Loucy (cell line): Measurements from ENCODE around the gene TNFSF13B.

ENCODE experiments used
- H2AFZ ChIP-seq: fragments of 200-600 bp; sonication (generic); 2 replicates; pipeline ENCODE4 v1.6.0; 2016; ENCODE audit warnings: antibody characterized with exemption, mild to moderate bottlenecking, low read length, moderate library complexity
- H3F3A ChIP-seq: fragments of 200-600 bp; 2 replicates; pipeline ENCODE4 v1.6.0; 2016; ENCODE audit warnings: antibody characterized with exemption, low read depth, mild to moderate bottlenecking
- H3K27me3 ChIP-seq: fragments of 200-600 bp; sonication (generic); 2 replicates; pipeline ENCODE4 v1.6.1; 2014; ENCODE audit warnings: low read length, mild to moderate bottlenecking; ENCODE audit not compliant: insufficient read depth, poor library complexity, severe bottlenecking
- H3K36me3 ChIP-seq: fragments of 200-600 bp; sonication (generic); 2 replicates; pipeline ENCODE4 v1.6.1; 2016; ENCODE audit warnings: low read length; ENCODE audit not compliant: insufficient read depth
- H3K4me1 ChIP-seq: fragments of 200-600 bp; sonication (generic); 2 replicates; pipeline ENCODE4 v1.5.1; 2014; ENCODE audit warnings: low read length, mild to moderate bottlenecking; ENCODE audit not compliant: insufficient read depth, poor library complexity, severe bottlenecking
- H3K4me2 ChIP-seq: fragments of 200-600 bp; sonication (generic); 2 replicates; pipeline ENCODE4 v1.6.0; 2014; ENCODE audit warnings: antibody characterized with exemption, low read length, low read depth, mild to moderate bottlenecking; ENCODE audit not compliant: poor library complexity, severe bottlenecking
- H3K4me3 ChIP-seq: fragments of 200-600 bp; sonication (generic); 2 replicates; pipeline ENCODE4 v1.5.1; 2014; ENCODE audit warnings: low read length, mild to moderate bottlenecking, mixed read lengths; ENCODE audit not compliant: poor library complexity, severe bottlenecking
- H3K79me2 ChIP-seq: fragments of 200-600 bp; sonication (generic); 2 replicates; pipeline ENCODE4 v1.6.1; 2014; ENCODE audit warnings: low read length; ENCODE audit not compliant: insufficient read depth
- H3K9ac ChIP-seq: fragments of 200-600 bp; sonication (generic); 2 replicates; pipeline ENCODE4 v1.6.0; 2014; ENCODE audit warnings: mild to moderate bottlenecking, low read depth, low read length, moderate library complexity; ENCODE audit not compliant: poor library complexity, severe bottlenecking
- H3K9me2 ChIP-seq: fragments of 200-600 bp; sonication (generic); replicated peaks from 2 replicates; pipeline ENCODE4 v1.6.1; 2016; ENCODE audit warnings: low read depth, low read length, mixed read lengths
- H3K9me3 ChIP-seq: fragments of 200-600 bp; sonication (generic); 2 replicates; pipeline ENCODE4 v1.6.1; 2014; ENCODE audit warnings: mild to moderate bottlenecking, antibody characterized with exemption, low read length, low read depth; ENCODE audit not compliant: insufficient read depth
- H4K20me1 ChIP-seq: fragments of 200-600 bp; sonication (generic); 2 replicates; pipeline ENCODE4 v1.6.0; 2014; ENCODE audit warnings: antibody characterized with exemption, low read length, mild to moderate bottlenecking; ENCODE audit not compliant: insufficient read depth, poor library complexity, severe bottlenecking
- CTCF ChIP-seq: fragments of 200-600 bp; sonication (generic); conservative IDR thresholded peaks from 2 replicates; pipeline ENCODE4 v1.5.1; 2014; ENCODE audit warnings: mild to moderate bottlenecking, antibody characterized with exemption, low read length
- EZH2phosphoT487 ChIP-seq: fragments of 200-600 bp; IDR thresholded peaks from 2 replicates; pipeline ENCODE4 v1.6.1; 2018; ENCODE audit warnings: antibody characterized with exemption, mild to moderate bottlenecking, moderate library complexity, borderline replicate concordance

Gene TNFSF13B

GRCh38 chr13:108350579-108350978 is 81.1 kb downstream of the TNFSF13B start:
- TF ChIP-seq EZH2phosphoT487 (no peak), CTCF (no peak)
- Histone ChIP-seq H3K9me2 (no peaks in the 10 kb centered on the region), H3K79me2 (no peaks in the 10 kb centered on the region), H2AFZ (no peak overlapping the region), H3K4me1 (no peaks in the 10 kb centered on the region), H3K9me3 (no peaks in the 10 kb centered on the region), H4K20me1 (no peaks in the 10 kb centered on the region), H3K36me3 (no peaks in the 10 kb centered on the region), H3K27me3 (no peaks in the 10 kb centered on the region), H3K4me2 (no peak overlapping the region), H3K4me3 (no peak overlapping the region), H3F3A (no peaks in the 10 kb centered on the region), H3K9ac (no peak overlapping the region)

- TF ChIP-seq EZH2phosphoT487 (no peak), CTCF (no peak)
- Histone ChIP-seq H3K9me2 (no peaks in the 10 kb centered on the region), H3K4me3 (no peak overlapping the region), H2AFZ (no peak overlapping the region), H3K79me2 (no peaks in the 10 kb centered on the region), H3K36me3 (no peaks in the 10 kb centered on the region), H3K9me3 (no peaks in the 10 kb centered on the region), H4K20me1 (no peaks in the 10 kb centered on the region), H3K4me2 (no peak overlapping the region), H3K27me3 (no peaks in the 10 kb centered on the region), H3K9ac (no peak overlapping the region), H3K4me1 (no peaks in the 10 kb centered on the region), H3F3A (no peaks in the 10 kb centered on the region)
Measured at GRCh38 chr13:108352599-108352998, 83.1 kb downstream of the TNFSF13B start.

GRCh38 chr13:108357228-108357627 is 87.7 kb downstream of the TNFSF13B start:
- no peak overlapping the region for H2AFZ ChIP-seq
- H4K20me1 ChIP-seq: no peaks in the 10 kb centered on the region
- H3K9me3 ChIP-seq: no peaks in the 10 kb centered on the region
- no peaks in the 10 kb centered on the region for H3K4me1 ChIP-seq
- no peak overlapping the region for H3K4me3 ChIP-seq
- H3K79me2 ChIP-seq: no peaks in the 10 kb centered on the region
- TF ChIP-seq EZH2phosphoT487: no peak
- TF ChIP-seq CTCF: no peak
- H3K9ac ChIP-seq: no peak overlapping the region
- no peaks in the 10 kb centered on the region for H3K36me3 ChIP-seq
- H3F3A ChIP-seq: no peaks in the 10 kb centered on the region
- no peaks in the 10 kb centered on the region for H3K27me3 ChIP-seq
- H3K4me2 ChIP-seq: no peak overlapping the region
- no peaks in the 10 kb centered on the region for H3K9me2 ChIP-seq
